HG02970 (cell line): Measurements from ENCODE around the gene GAA.

Source experiments
- ATAC-seq: cut with Tn5 transposase; IDR thresholded peaks from one replicate; pipeline ENCODE4 v1.9.1; 2021; ENCODE audit warnings: mild to moderate bottlenecking, moderate library complexity, moderate number of reproducible peaks; ENCODE audit not compliant: unreplicated experiment, low FRiP score

The GAA gene

GRCh38 chr17:80101011-80101945 lies at the start of gene GAA:
Gene GAA (plus strand): TSS chr17:80101581. CDS start chr17:80104587, 3,006 bp downstream.
- ATAC-seq = peak; percentile 80

GRCh38 chr17:80051681-80052080 lies 49.7 kb upstream of the GAA start:
- no peak for ATAC-seq

DNA sequence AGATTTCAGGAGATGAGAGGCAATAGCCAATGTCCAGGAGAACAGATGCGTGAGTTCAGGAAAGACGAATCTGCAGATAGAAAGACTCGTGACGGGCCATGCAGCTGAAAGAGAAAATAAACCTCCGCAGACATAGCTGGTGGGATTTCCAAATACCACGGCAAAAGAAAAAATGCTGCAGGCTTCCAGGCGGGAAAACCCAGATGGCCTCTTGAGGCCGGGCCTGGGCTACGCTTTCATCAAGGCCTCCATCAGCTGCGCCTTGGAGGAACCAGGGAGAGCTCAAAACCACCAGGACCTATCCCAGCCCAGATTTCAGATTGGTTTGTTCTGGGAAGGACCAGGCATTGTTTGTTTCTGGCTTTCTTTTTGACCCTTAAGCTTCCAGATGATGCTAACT lies 48.3 kb upstream of the GAA start:
- no peak for ATAC-seq

- ATAC-seq = no peak
These were observed 45.8 kb upstream of the GAA start for GRCh38 chr17:80055597-80055996.

- ATAC-seq = no peak
These were observed 42.9 kb upstream of the GAA start for GRCh38 chr17:80058311-80058955.

DNA sequence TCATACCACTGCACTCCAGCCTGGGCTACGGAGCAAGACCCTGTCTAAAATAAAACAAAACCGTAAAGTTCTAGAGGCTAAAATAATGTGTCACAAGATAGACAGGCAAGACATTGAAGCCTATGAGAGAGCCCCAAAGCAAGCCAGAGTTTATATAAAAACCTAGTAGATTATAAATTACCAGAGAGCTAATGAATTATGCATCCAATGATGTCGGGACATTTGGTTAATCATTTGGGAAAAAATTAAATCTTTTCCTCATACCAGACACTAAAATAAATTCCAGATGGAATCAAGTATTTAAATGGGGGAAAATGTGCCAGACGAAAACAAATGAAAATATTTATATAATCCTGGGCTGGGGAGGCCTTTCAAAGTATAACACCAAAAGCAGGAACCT lies 40.7 kb upstream of the GAA start:
- no peak for ATAC-seq

DNA sequence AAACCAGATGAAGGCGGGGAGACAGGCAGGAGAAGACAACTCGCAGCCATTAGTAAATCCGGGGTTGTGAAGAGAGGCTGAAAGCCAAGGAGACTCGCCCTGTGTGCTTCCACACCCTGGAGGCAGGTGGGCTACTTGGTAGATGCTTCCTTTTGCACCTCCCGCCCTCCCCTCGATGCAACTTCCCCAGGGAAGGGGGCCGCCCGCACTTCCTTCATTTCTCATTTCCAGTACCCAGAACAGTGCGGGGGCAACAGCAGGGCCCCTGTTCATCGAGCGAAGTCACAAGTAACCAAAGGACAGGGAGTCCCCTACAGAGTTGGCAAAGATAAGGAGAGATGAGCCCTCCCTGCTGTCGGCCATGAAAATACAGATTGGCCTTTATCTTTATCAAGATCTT lies 40.0 kb upstream of the GAA start:
- ATAC-seq = no peak

GRCh38 chr17:80063830-80064585 lies 37.4 kb upstream of the GAA start:
- no peak for ATAC-seq

GRCh38 chr17:80064696-80065095 lies 36.7 kb upstream of the GAA start:
- no peak for ATAC-seq

GRCh38 chr17:80065478-80066170 lies 35.8 kb upstream of the GAA start:
- ATAC-seq = no peak

DNA sequence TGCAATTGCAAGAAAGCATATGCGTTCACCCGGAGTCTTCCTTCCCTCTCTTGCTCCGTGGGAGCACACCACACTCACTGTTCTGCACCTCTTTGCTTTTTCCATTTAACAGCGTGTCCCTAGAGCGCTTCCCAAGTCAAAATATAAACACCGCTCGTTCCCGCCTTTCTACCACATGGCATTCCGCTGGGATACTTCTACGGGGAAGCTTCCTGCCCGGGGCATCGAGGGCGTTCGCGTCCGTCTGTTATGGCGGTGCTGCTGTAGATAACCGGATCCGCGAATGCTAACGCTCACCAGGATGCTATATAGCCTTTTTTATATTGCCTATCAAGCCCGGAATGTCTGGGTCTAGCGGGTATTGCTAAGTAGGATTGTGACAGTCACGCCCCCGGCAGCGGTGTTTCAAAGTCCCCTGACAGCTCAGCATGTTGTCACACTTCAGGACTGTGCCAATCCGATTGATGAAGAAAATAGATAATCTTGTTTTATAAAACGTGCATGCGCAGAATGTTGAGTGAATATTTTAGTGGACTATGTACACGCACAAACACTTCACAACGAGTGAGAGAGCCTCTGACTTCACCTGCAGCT lies 33.9 kb upstream of the GAA start:
- ATAC-seq = no peak

DNA sequence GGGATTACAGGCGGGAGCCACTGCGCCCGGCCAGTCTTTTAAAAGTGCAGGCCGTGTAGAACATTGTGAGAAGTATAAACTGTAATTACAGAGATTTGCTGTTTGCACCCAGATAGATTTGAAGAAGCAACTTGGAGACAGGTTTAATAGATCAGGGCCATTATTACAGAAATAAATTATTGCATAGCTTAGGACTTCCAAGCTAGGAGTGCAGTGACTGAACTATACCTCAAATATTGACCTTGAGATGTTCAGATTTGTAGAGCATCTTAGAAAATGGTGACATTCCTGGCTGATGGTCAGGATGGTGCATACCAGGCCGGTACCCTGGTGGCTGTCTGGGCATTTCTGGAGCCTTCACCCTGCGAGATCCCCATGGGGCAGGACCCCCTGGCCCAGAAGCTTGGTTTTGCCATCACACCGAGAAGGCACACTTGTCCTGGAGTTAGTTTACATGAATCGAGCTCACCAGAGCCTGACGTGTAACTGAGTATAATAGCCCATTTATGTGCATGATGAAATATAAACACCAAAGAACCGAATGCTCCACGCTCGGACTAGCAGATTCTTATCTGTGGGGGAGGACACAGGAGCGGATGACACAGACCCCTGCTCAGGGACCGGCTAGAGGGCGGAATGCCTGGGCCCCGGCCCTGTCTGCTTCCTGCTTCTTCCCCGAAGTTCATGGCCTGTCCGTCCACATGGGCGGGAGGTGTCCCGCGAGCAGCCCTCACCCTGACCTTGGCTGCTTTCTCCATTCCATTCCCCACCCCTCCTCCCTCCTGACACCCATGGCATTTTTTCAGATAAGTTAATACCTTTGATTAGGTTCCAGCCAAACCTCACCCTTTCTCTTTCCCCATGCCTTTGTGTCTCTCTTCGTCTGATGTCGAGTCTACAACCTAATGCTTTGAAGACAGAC lies 32.8 kb upstream of the GAA start:
- no peak for ATAC-seq

DNA sequence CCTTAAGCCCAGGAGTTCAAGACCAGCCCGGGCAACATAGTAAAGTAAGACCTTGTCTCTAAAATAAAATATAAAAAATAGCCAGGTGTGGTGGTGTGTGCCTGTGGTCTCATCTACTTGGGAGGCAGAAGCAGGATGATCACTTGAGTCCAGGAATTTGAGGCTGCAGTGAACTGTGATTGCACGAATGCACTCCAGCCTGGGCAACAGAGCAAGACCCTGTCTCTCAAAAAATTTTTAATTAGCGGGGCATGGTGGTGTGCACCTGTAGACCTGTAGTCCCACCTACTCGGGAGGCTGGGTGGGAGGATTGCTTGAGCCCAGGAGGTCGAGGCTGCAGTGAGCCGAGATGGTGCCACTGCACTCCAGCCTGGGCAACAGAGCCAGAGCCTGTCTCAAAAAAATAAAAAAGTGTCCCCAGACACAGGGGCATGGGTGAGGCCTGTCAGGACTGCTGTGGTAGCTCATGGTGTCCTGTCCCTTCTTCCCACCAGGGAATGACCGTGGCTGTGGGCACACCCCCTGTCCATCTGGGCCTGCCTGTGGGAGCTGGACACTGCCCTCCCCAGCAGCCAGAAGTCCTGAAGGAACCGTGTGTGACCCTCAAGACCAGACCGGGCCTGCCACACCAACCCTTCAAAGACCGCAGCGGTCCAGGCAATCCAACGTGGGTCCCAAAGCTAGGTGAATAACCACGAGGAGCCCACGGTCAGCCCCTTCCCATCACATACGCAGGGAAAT lies 30.8 kb upstream of the GAA start:
- ATAC-seq = no peak

GRCh38 chr17:80071116-80071841 lies 30.1 kb upstream of the GAA start:
- no peak for ATAC-seq

DNA sequence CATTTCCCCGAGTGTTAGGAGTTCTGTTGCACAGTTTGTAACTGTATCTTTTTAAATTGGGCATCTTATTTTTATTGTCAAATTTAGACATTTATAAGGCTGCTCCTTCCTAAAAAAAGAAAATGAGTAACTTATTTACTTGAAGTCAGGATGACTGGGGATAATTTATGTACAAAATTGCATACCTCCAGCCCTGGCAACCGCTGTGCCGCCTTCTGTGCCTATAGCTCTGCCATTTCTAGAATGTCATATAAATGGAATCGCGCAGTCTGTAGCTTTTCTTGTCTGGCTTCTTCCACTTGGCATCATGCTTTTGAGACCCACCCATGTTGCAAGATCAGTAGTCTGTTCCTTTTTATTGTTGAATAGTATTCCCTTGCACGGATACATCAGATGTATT lies 29.0 kb upstream of the GAA start:
- ATAC-seq = no peak

DNA sequence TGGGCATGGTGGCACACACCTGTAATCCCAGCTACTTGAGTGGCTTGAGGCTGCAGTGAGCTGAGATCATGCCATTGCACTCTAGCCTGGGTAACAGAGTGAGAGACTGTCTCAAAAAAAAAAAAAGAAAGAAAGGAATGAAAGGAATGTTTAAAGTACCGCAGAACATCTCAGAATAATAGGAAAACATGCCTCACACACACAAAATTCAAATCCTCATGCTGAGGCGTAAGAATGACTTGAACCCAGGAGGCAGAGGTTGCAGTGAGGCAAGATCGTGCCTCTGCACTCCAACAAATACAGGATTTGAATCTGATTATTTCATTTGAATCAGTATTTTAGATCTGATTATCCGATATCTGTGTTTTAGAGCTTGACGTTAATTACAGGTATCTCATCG lies 21.3 kb upstream of the GAA start:
- ATAC-seq = no peak

DNA sequence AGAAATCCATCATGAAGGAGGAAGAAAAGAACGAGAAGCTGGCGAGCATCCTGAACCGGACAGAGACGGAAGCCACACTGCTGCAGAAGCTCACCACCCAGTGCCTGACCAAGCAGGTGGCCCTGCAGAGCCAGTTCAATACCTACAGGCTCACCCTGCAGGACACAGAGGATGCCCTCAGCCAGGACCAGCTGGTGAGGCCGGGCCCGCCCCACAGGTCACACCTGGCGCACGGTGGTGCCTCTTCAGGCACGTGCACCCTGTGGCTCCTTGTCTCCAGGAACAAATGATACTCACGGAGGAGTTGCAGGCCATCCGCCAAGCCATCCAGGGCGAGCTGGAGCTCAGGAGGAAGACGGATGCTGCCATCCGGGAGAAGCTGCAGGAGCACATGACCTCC lies 19.8 kb upstream of the GAA start:
- no peak for ATAC-seq
